Esophagus (tissue), 2 donors: ENCODE results near the gene TSSC4. TPM values are rescaled to one million over a fixed set of nuclear protein-coding genes. Genes with fewer than 3 reads are reported as not detected.
"Not testable (repeated sequence)": the region's sequence is repeated elsewhere in the genome, so short reads cannot be mapped to it uniquely, and the experiment has no call there.

Experiments used
- H3K27ac ChIP-seq, 2 donors: one replicate each; pipeline ENCODE4 v1.5.1; 2013; ENCODE audit warnings: low read depth in 2 of 2, mild to moderate bottlenecking in 2 of 2, inconsistent platforms in 1 of 2, low read length in 1 of 2, moderate library complexity in 1 of 2
- H3K27me3 ChIP-seq, 2 donors: one replicate each; pipeline ENCODE4 v1.6.1; 2013; ENCODE audit warnings: low read length in 2 of 2, control low read depth in 1 of 2, mild to moderate bottlenecking in 1 of 2; ENCODE audit not compliant: insufficient read depth in 2 of 2, control insufficient read depth in 1 of 2
- H3K36me3 ChIP-seq, 2 donors: one replicate each; pipeline ENCODE4 v1.6.1; 2013; ENCODE audit warnings: low read length in 1 of 2; ENCODE audit not compliant: control insufficient read depth in 2 of 2, insufficient read depth in 2 of 2
- H3K4me1 ChIP-seq, 2 donors: one replicate each; pipeline ENCODE4 v1.6.1; 2013; ENCODE audit warnings: low read length in 1 of 2; ENCODE audit not compliant: control insufficient read depth in 2 of 2, insufficient read depth in 2 of 2
- H3K4me3 ChIP-seq, 2 donors: one replicate each; pipeline ENCODE4 v1.5.1; 2013; ENCODE audit warnings: low read length in 2 of 2, mild to moderate bottlenecking in 2 of 2, low read depth in 1 of 2, moderate library complexity in 1 of 2
- H3K9me3 ChIP-seq, 2 donors: one replicate each; pipeline ENCODE4 v1.6.1; 2013; ENCODE audit warnings: mild to moderate bottlenecking in 2 of 2, low read depth in 1 of 2, low read length in 1 of 2, moderate library complexity in 1 of 2; ENCODE audit not compliant: control insufficient read depth in 2 of 2, insufficient read depth in 1 of 2
- WGBS, 2 donors: extraction: QIAGEN DNeasy Blood & Tissue Kit; methylation state at CpG; one replicate each; pipeline ENCODE4 v1.1.7; 2013; 5-methylcytosine and 5-hydroxymethylcytosine counted together
- polyA plus RNA-seq, 2 donors: library from polyadenylated mRNA; stranded (reverse); fragments of 200-250 nt; gene quantifications; one replicate each; pipeline ENCODE4 v1.2.3, GENCODE V29; 2013
- donor health status: healthy with polysubstance abuse.
- donor health status: Bipolar disorder and iron deficiency.

The TSSC4 gene
- polyA plus RNA-seq, result 10 to 100 TPM; 29.5 to 34.6 TPM

DNA sequence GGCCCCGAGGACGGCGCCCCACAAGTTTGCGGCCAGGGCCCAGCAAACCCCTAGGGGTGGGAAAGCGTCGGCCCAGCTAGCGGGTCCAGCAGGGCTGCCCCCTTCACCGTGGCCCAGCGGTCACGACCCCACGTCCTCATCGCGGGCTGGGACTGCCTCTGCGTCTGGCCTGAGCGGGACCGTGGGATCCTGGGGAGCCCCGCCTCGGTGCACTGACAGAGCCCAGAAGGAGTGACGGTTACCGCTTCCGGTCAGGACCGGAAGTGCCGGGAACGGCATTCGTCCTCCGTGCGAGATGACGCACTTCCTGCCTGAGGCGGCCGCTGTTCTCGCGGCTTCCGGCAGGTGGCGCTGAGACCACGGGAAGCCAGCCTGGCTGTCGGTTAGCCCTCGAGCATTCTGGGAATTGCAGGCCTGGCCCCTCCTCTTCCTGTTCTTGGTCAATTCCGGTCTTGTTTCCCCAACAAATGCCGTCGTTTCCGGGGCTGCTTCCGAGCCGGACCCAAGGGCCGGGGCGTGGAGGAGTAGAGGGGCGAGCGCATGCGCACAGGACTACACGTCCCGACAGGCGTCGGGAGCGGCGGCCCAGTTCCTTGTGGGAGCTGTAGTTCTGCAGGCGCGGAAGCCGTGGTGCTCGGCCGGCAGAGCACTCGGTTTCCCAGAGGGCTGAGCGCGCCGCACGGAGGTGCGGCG is at the start of gene TSSC4:
TSSC4 (plus strand) TSS at position 682 of the 693 bp plus-strand sequence. CDS start 1,884 bp downstream, outside the sequence.
- WGBS, 2 donors, result 0 to 1% methylated on average over 66 of the region's 66 CpGs
- H3K27me3 ChIP-seq, result no peaks in the 10 kb centered on the region

GRCh38 chr11:2351701-2352100 is 48.8 kb upstream of the TSSC4 start:
- Histone ChIP-seq H3K4me3 (no peak overlapping the region), H3K9me3 (peaks cover 0 to 11% of the 10 kb centered on the region in 2 donors), H3K27ac (no peak overlapping the region), H3K4me1 (no peaks in the 10 kb centered on the region), H3K36me3 (no peaks in the 10 kb centered on the region), H3K27me3 (no peaks in the 10 kb centered on the region)
- 85% methylated on average over 3 of the region's 3 CpGs for WGBS, 2 donors

More for the DNA sequence above, at the start of gene TSSC4:
- peaks cover 0 to 11% of the 10 kb centered on the region in 2 donors for H3K4me1 ChIP-seq
- H3K36me3 ChIP-seq, result peaks cover 6 to 38% of the 10 kb centered on the region in 2 donors
- H3K9me3 ChIP-seq, result no peaks in the 10 kb centered on the region
- H3K4me3 ChIP-seq, result peak within 1 kb of the TSS; percentile 91 to 97
- H3K27ac ChIP-seq, result peak within 1 kb of the TSS; percentile 94 to 99

DNA sequence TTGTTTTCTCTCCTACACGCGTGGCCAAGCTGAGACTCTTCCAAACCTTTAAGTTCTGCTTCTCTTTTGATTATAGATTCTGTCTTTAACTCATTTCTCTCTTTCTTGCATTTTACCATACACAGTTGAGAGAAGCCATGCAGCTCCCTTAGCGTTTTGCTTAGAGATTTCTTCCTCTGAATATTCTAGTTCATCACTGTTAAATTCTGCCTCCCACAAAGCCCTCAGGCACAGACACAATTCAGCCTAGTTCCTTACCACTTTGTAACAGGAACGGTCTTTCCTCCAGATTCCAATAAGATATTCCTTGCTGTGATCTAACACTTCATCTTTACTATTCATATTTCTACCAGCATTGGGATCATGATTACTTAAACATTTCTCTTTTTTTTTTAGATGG is 48.1 kb upstream of the TSSC4 start:
- Histone ChIP-seq H3K9me3 (peaks cover 0 to 11% of the 10 kb centered on the region in 2 donors), H3K27me3 (no peaks in the 10 kb centered on the region), H3K27ac (no peak overlapping the region), H3K4me3 (no peak overlapping the region), H3K36me3 (no peaks in the 10 kb centered on the region), H3K4me1 (no peaks in the 10 kb centered on the region)
- 73 to 81% methylated on average over 4 of the region's 4 CpGs for WGBS, 2 donors

DNA sequence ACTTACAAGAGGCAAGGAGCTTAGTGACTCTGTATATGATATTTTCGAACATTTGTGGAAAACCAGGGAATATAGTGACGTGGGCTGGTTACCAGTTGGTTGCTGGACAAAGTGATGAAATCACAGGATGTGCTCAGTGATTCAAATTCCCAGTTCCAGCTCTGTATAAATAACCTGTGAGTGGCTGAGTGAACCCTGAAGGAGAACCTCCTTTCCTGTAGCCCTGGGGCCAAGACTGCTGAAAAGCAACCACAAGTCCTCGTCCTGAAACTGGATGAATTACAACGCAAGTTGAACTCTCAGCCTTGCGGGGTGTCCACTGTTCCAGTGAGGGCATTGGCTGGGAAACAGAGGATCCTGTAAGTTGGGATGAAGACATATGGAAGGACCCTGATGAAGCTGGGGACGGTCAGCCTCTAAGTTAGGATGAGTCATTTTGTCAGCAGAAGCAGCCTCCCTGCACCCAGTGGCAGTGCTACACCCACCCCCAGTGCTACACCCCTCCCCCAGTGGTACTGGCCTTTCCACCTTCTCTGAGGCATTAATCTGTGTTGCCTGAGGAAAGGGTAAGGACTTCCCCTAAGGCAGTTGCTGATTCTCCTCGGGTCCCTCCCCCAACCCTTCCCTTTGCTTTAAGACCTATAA is 45.4 kb upstream of the TSSC4 start:
- no peak overlapping the region for H3K27ac ChIP-seq
- 72 to 76% methylated on average over 7 of the region's 7 CpGs for WGBS, 2 donors
- no peaks in the 10 kb centered on the region for H3K27me3 ChIP-seq
- H3K9me3 ChIP-seq, result peaks cover 0 to 4% of the 10 kb centered on the region in 2 donors
- H3K36me3 ChIP-seq, result no peaks in the 10 kb centered on the region
- H3K4me1 ChIP-seq, result no peaks in the 10 kb centered on the region
- H3K4me3 ChIP-seq, result no peak overlapping the region

GRCh38 chr11:2357246-2357645 is 43.3 kb upstream of the TSSC4 start:
- Histone ChIP-seq H3K36me3 (no peaks in the 10 kb centered on the region), H3K27ac (no peak overlapping the region), H3K9me3 (no peaks in the 10 kb centered on the region), H3K4me3 (no peak overlapping the region), H3K4me1 (no peaks in the 10 kb centered on the region), H3K27me3 (no peaks in the 10 kb centered on the region)
- WGBS, 2 donors, result 72 to 85% methylated on average over 8 of the region's 8 CpGs

GRCh38 chr11:2357651-2358050 is 42.9 kb upstream of the TSSC4 start:
- not testable (repeated sequence) for H3K4me3 ChIP-seq, H3K27me3 ChIP-seq, H3K4me1 ChIP-seq, H3K36me3 ChIP-seq, H3K9me3 ChIP-seq, H3K27ac ChIP-seq
- 95 to 96% methylated on average over 11 to 13 of the region's 13 CpGs for WGBS, 2 donors

- H3K4me3 ChIP-seq, result no peak overlapping the region
- WGBS, 2 donors, result 89 to 92% methylated on average over 11 of the region's 11 CpGs
- no peak overlapping the region for H3K27ac ChIP-seq
- no peaks in the 10 kb centered on the region for H3K36me3 ChIP-seq
- no peaks in the 10 kb centered on the region for H3K9me3 ChIP-seq
- H3K27me3 ChIP-seq, result no peaks in the 10 kb centered on the region
- H3K4me1 ChIP-seq, result no peaks in the 10 kb centered on the region
Observed at GRCh38 chr11:2358754-2359442, 41.7 kb upstream of the TSSC4 start.

DNA sequence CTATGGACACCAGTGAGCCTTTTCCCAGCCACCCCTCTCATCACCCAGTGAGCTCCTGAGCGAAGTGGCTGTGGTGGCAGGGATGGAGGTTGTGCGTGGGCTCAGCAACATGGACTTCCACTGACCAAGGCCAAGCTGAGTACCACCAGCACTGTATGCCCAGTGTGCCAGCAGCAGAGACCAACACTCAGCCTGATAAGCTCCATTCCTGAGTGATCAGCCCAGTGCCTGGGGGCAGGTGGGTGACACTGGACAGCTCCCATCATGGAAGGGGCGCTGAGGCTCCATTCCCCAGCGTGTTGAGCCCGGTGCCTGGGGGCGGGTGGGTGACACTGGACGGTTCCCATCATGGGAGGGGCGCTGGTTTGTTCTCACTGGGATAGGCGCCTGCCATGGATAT is 41.0 kb upstream of the TSSC4 start:
- WGBS, 2 donors, result 91 to 94% methylated on average over 9 of the region's 9 CpGs
- no peaks in the 10 kb centered on the region for H3K36me3 ChIP-seq
- H3K4me1 ChIP-seq, result no peaks in the 10 kb centered on the region
- no peaks in the 10 kb centered on the region for H3K9me3 ChIP-seq
- no peaks in the 10 kb centered on the region for H3K27me3 ChIP-seq
- no peak overlapping the region for H3K4me3 ChIP-seq
- no peak overlapping the region for H3K27ac ChIP-seq

DNA sequence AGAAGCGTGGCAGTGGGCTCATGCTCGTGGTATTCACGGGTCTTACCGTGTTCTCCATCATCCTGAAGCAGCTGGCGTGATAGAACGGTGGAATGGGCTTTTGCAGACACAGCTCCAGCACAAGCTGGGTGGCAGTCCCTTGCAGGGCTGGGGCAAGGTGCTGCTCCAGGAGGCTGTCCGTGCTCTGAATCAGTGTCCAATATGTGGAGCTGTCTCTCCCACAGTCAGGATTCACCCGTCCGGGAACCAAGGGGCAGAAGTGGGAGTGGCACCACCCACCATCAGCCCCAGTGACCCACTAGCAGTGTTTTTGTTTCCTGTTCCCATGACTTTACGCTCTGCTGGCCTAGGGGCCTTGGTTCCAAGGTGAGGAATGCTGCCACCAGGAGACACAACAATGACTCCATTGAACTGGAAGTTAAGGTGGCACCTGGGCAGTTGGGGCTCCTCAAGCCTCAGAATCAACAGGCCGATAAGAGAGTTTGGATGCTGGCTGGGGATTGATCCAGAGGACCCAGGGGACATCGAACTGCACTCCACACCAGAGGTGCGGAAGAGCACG is 40.4 kb upstream of the TSSC4 start:
- Histone ChIP-seq H3K4me3 (no peak overlapping the region), H3K27me3 (no peaks in the 10 kb centered on the region), H3K4me1 (no peaks in the 10 kb centered on the region), H3K36me3 (no peaks in the 10 kb centered on the region), H3K27ac (no peak overlapping the region), H3K9me3 (no peaks in the 10 kb centered on the region)
- WGBS, 2 donors, result 86 to 91% methylated on average over 14 of the region's 14 CpGs
